Loucy (cell line): Measurements from ENCODE around the gene CDC42BPA.

Experiments
- H2AFZ ChIP-seq: fragments of 200-600 bp; sonication (generic); 2 replicates; pipeline ENCODE4 v1.6.0; 2016; ENCODE audit warnings: antibody characterized with exemption, mild to moderate bottlenecking, low read length, moderate library complexity
- H3F3A ChIP-seq: fragments of 200-600 bp; 2 replicates; pipeline ENCODE4 v1.6.0; 2016; ENCODE audit warnings: antibody characterized with exemption, low read depth, mild to moderate bottlenecking
- H3K27me3 ChIP-seq: fragments of 200-600 bp; sonication (generic); 2 replicates; pipeline ENCODE4 v1.6.1; 2014; ENCODE audit warnings: low read length, mild to moderate bottlenecking; ENCODE audit not compliant: insufficient read depth, poor library complexity, severe bottlenecking
- H3K36me3 ChIP-seq: fragments of 200-600 bp; sonication (generic); 2 replicates; pipeline ENCODE4 v1.6.1; 2016; ENCODE audit warnings: low read length; ENCODE audit not compliant: insufficient read depth
- H3K4me1 ChIP-seq: fragments of 200-600 bp; sonication (generic); 2 replicates; pipeline ENCODE4 v1.5.1; 2014; ENCODE audit warnings: low read length, mild to moderate bottlenecking; ENCODE audit not compliant: insufficient read depth, poor library complexity, severe bottlenecking
- H3K4me2 ChIP-seq: fragments of 200-600 bp; sonication (generic); 2 replicates; pipeline ENCODE4 v1.6.0; 2014; ENCODE audit warnings: antibody characterized with exemption, low read length, low read depth, mild to moderate bottlenecking; ENCODE audit not compliant: poor library complexity, severe bottlenecking
- H3K4me3 ChIP-seq: fragments of 200-600 bp; sonication (generic); 2 replicates; pipeline ENCODE4 v1.5.1; 2014; ENCODE audit warnings: low read length, mild to moderate bottlenecking, mixed read lengths; ENCODE audit not compliant: poor library complexity, severe bottlenecking
- H3K79me2 ChIP-seq: fragments of 200-600 bp; sonication (generic); 2 replicates; pipeline ENCODE4 v1.6.1; 2014; ENCODE audit warnings: low read length; ENCODE audit not compliant: insufficient read depth
- H3K9ac ChIP-seq: fragments of 200-600 bp; sonication (generic); 2 replicates; pipeline ENCODE4 v1.6.0; 2014; ENCODE audit warnings: mild to moderate bottlenecking, low read depth, low read length, moderate library complexity; ENCODE audit not compliant: poor library complexity, severe bottlenecking
- H3K9me2 ChIP-seq: fragments of 200-600 bp; sonication (generic); replicated peaks from 2 replicates; pipeline ENCODE4 v1.6.1; 2016; ENCODE audit warnings: low read depth, low read length, mixed read lengths
- H3K9me3 ChIP-seq: fragments of 200-600 bp; sonication (generic); 2 replicates; pipeline ENCODE4 v1.6.1; 2014; ENCODE audit warnings: mild to moderate bottlenecking, antibody characterized with exemption, low read length, low read depth; ENCODE audit not compliant: insufficient read depth
- H4K20me1 ChIP-seq: fragments of 200-600 bp; sonication (generic); 2 replicates; pipeline ENCODE4 v1.6.0; 2014; ENCODE audit warnings: antibody characterized with exemption, low read length, mild to moderate bottlenecking; ENCODE audit not compliant: insufficient read depth, poor library complexity, severe bottlenecking
- CTCF ChIP-seq: fragments of 200-600 bp; sonication (generic); conservative IDR thresholded peaks from 2 replicates; pipeline ENCODE4 v1.5.1; 2014; ENCODE audit warnings: mild to moderate bottlenecking, antibody characterized with exemption, low read length
- EZH2phosphoT487 ChIP-seq: fragments of 200-600 bp; IDR thresholded peaks from 2 replicates; pipeline ENCODE4 v1.6.1; 2018; ENCODE audit warnings: antibody characterized with exemption, mild to moderate bottlenecking, moderate library complexity, borderline replicate concordance

CDC42BPA gene

GRCh38 chr1:227227761-227228160, 90.5 kb downstream of the CDC42BPA start:
- no peak overlapping the region for H2AFZ ChIP-seq
- H3F3A ChIP-seq = no peaks in the 10 kb centered on the region
- H3K4me3 ChIP-seq = no peak overlapping the region
- H3K79me2 ChIP-seq = no peaks in the 10 kb centered on the region
- H3K27me3 ChIP-seq = no peaks in the 10 kb centered on the region
- no peaks in the 10 kb centered on the region for H3K9me2 ChIP-seq
- no peak overlapping the region for H3K9ac ChIP-seq
- H3K9me3 ChIP-seq = no peaks in the 10 kb centered on the region
- no peak overlapping the region for H3K4me2 ChIP-seq
- no peaks in the 10 kb centered on the region for H4K20me1 ChIP-seq
- no peaks in the 10 kb centered on the region for H3K4me1 ChIP-seq
- TF ChIP-seq EZH2phosphoT487 (no peak), CTCF (no peak)
- no peaks in the 10 kb centered on the region for H3K36me3 ChIP-seq

GRCh38 chr1:227225715-227226346, 92.5 kb downstream of the CDC42BPA start:
- no peak overlapping the region for H3K4me3 ChIP-seq
- no peaks in the 10 kb centered on the region for H3K27me3 ChIP-seq
- H3K79me2 ChIP-seq = no peaks in the 10 kb centered on the region
- no peak overlapping the region for H3K9ac ChIP-seq
- no peak overlapping the region for H2AFZ ChIP-seq
- no peaks in the 10 kb centered on the region for H3K9me2 ChIP-seq
- TF ChIP-seq EZH2phosphoT487 = no peak
- no peak for TF ChIP-seq CTCF
- no peaks in the 10 kb centered on the region for H3K9me3 ChIP-seq
- H3K4me2 ChIP-seq = no peak overlapping the region
- H4K20me1 ChIP-seq = no peaks in the 10 kb centered on the region
- no peaks in the 10 kb centered on the region for H3F3A ChIP-seq
- no peaks in the 10 kb centered on the region for H3K36me3 ChIP-seq
- H3K4me1 ChIP-seq = no peaks in the 10 kb centered on the region

GRCh38 chr1:227223171-227223806, 95.0 kb downstream of the CDC42BPA start:
- no peaks in the 10 kb centered on the region for H3K4me1 ChIP-seq
- H3K79me2 ChIP-seq = no peaks in the 10 kb centered on the region
- no peaks in the 10 kb centered on the region for H3K9me2 ChIP-seq
- no peaks in the 10 kb centered on the region for H3K36me3 ChIP-seq
- H2AFZ ChIP-seq = no peak overlapping the region
- H3K9ac ChIP-seq = no peak overlapping the region
- no peak overlapping the region for H3K4me3 ChIP-seq
- no peaks in the 10 kb centered on the region for H3F3A ChIP-seq
- TF ChIP-seq EZH2phosphoT487 (no peak), CTCF (no peak)
- no peaks in the 10 kb centered on the region for H3K27me3 ChIP-seq
- no peak overlapping the region for H3K4me2 ChIP-seq
- H3K9me3 ChIP-seq = no peaks in the 10 kb centered on the region
- no peaks in the 10 kb centered on the region for H4K20me1 ChIP-seq
